ENCODE measurements around the gene ST7.

Gene ST7

GRCh38 chr7:117032810-117033209 lies 79.5 kb downstream of the ST7 start:
- TF ChIP-seq CTCF (IDR thresholded peaks at IDR 0.05; ENCODE audit: low read depth, low read length), result no peak
- no peak overlapping the region for H3K4me3 ChIP-seq (ENCODE audit: low read depth, low read length)

DNA sequence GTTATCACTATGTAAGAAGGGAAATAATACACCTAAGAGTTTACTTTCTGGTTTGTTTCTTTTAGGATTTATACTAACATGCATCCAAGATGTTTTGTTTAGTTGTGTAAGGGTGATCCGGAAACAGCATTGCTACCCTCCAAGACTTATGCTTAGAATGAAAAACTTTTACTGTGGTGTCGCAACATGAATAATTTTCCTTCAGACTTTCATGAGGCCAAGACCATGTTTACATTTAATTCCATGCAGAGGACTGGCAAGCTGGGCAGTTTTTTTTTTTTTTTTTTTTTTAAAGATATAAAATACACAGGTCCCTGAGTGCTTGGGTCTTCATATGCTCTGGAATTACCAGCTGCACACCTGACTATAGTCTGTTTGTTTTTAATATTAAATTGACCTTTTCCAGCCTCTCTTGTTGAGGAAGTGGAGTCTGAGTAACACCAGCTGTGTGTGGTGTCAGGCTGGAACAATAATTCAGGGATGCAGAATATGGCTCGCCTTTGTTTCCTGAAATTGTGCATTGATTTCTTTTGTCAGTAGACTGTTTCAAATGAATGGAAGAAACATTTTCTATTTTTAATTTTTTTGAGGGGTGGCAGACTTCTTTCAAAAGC lies 81.7 kb downstream of the ST7 start:
- TF ChIP-seq CTCF (IDR thresholded peaks at IDR 0.05; ENCODE audit: low read depth, low read length), result no peak
- no peak overlapping the region for H3K4me3 ChIP-seq (ENCODE audit: low read depth, low read length)

DNA sequence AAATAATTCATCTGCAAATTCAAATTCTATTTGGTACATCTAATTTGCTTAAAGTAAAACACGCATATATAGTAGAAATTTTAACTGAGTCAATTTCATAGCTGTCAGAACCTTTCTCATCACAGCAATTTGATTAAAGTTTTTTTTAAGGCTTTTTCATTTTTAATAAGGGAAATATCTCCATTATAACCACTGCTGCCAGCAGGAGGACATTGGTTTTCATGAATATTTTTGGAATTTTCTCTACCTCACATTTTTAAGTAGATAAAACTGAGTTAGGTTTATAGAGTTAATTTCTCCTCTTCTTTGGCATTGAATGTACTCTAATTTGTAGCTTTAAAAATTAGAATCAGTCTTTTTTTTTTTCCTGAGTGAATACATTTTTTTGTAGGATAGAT lies 82.2 kb downstream of the ST7 start:
- H3K4me3 ChIP-seq (ENCODE audit: low read depth, low read length), result no peak overlapping the region
- TF ChIP-seq CTCF (IDR thresholded peaks at IDR 0.05; ENCODE audit: low read depth, low read length), result no peak

GRCh38 chr7:117036053-117036669 lies 82.9 kb downstream of the ST7 start:
- H3K4me3 ChIP-seq (ENCODE audit: low read depth, low read length), result no peak overlapping the region
- no peak for TF ChIP-seq CTCF (IDR thresholded peaks at IDR 0.05; ENCODE audit: low read depth, low read length)

DNA sequence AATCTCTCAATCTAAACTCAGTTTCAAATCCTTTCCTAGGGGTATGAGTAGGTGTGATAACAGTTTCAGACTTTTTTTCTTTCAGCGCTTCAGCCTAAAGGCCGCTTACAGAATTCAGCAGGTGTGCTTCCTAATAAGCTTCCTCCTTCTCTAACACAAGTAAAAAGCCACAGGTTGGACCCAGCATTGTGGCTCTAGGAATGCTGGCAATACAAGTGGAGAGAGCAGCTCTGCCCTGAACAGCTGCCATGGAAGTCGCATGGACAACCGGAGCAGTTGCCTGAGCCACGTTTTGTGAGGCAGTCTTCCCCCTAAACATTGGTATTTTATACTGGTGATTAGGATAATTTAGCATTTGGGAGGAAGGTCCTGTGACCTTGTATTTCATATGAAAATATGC lies 83.5 kb downstream of the ST7 start:
- H3K4me3 ChIP-seq (ENCODE audit: low read depth, low read length), result no peak overlapping the region
- TF ChIP-seq CTCF (IDR thresholded peaks at IDR 0.05; ENCODE audit: low read depth, low read length), result no peak

DNA sequence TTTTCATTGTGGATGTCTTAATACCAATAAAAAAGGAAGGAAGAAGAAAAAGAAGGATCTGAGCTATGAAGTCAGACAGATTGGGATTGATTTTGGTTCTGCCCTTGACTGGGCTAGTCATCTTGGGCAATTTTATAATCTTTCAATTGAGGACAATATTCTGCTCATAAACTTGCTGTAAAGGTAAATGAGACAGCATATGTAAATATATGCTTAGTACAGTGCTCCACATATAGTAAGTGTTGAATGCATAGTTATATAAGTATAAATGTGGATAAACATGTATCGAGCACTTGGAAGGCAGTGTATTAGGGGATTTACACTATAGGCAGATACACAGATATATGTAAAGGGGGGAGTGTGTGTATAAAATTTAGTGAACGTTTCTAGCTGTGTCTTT lies 85.1 kb downstream of the ST7 start:
- no peak overlapping the region for H3K4me3 ChIP-seq (ENCODE audit: low read depth, low read length)
- no peak for TF ChIP-seq CTCF (IDR thresholded peaks at IDR 0.05; ENCODE audit: low read depth, low read length)

- no peak overlapping the region for H3K4me3 ChIP-seq (ENCODE audit: low read depth, low read length)
- TF ChIP-seq CTCF (IDR thresholded peaks at IDR 0.05; ENCODE audit: low read depth, low read length), result no peak
These were observed 87.7 kb downstream of the ST7 start for GRCh38 chr7:117041007-117041406.
